DMS53 treated with DMSO at 0.1 percent for 48 hours (cell line): Measurements from ENCODE around the gene KIAA0513.

Experiments
- DNase-seq: peaks from one replicate; lab custom pipeline; 2025; ENCODE audit not compliant: unreplicated experiment; lab: John Stamatoyannopoulos, UW

The KIAA0513 gene

GRCh38 chr16:85027349-85027957, at the start of gene KIAA0513:
Gene KIAA0513 (plus strand): TSS chr16:85027795. CDS start chr16:85067072, 39,277 bp downstream.
- DNase-seq = peak; percentile 47

- DNase-seq = no peak
Measured at GRCh38 chr16:84979516-84979915, 48.1 kb upstream of the KIAA0513 start.

GRCh38 chr16:84982434-84982833, 45.2 kb upstream of the KIAA0513 start:
- DNase-seq = no peak

GRCh38 chr16:84985079-84986065, 42.2 kb upstream of the KIAA0513 start:
- no peak for DNase-seq

- no peak for DNase-seq
Measured at GRCh38 chr16:84986102-84986501, 41.5 kb upstream of the KIAA0513 start.

- no peak for DNase-seq
Measured at GRCh38 chr16:84986879-84987278, 40.7 kb upstream of the KIAA0513 start.

GRCh38 chr16:84988328-84989080, 39.1 kb upstream of the KIAA0513 start:
- no peak for DNase-seq

- DNase-seq = no peak
Measured at GRCh38 chr16:84989749-84990620, 37.6 kb upstream of the KIAA0513 start.

- DNase-seq = no peak
Measured at GRCh38 chr16:84990782-84991181, 36.8 kb upstream of the KIAA0513 start.

GRCh38 chr16:84992717-84993075, 34.9 kb upstream of the KIAA0513 start:
- no peak for DNase-seq

- DNase-seq = no peak
Measured at GRCh38 chr16:84993926-84994325, 33.7 kb upstream of the KIAA0513 start.

GRCh38 chr16:84995663-84996062, 31.9 kb upstream of the KIAA0513 start:
- no peak for DNase-seq

- no peak for DNase-seq
Measured at GRCh38 chr16:84996365-84996764, 31.2 kb upstream of the KIAA0513 start.

GRCh38 chr16:84999200-84999599, 28.4 kb upstream of the KIAA0513 start:
- no peak for DNase-seq

GRCh38 chr16:84999857-85000480, 27.6 kb upstream of the KIAA0513 start:
- DNase-seq = no peak

- DNase-seq = no peak
Measured at GRCh38 chr16:85002099-85002541, 25.5 kb upstream of the KIAA0513 start.

- no peak for DNase-seq
Measured at GRCh38 chr16:85002608-85003007, 25.0 kb upstream of the KIAA0513 start.

GRCh38 chr16:85003076-85003475, 24.5 kb upstream of the KIAA0513 start:
- no peak for DNase-seq

- DNase-seq = no peak
Measured at GRCh38 chr16:85003725-85004586, 23.6 kb upstream of the KIAA0513 start.
